HTR-8/SVneo (cell line): Measurements from ENCODE around the gene CD7.
"Not testable (repeated sequence)": the region's sequence is repeated elsewhere in the genome, so short reads cannot be mapped to it uniquely, and the experiment has no call there.

Source experiments
- DNase-seq: peaks from one replicate; pipeline ENCODE4 v3.0.0; 2011; ENCODE audit warnings: low spot score, mixed read lengths; ENCODE audit not compliant: insufficient read length
- FAIRE-seq: peaks from 2 replicates; lab custom pipeline; 2011; peaks lifted over from hg19 to GRCh38; lab: Jason Lieb, UNC

Gene CD7

GRCh38 chr17:82317394-82318168 is at the start of gene CD7:
Gene CD7 (minus strand): TSS chr17:82317608. CDS start chr17:82317495, 113 bp downstream.
- no peak for DNase-seq
- FAIRE-seq = no peak

GRCh38 chr17:82366749-82367148 is 49.3 kb upstream of the CD7 start:
- no peak for FAIRE-seq
- DNase-seq = no peak

GRCh38 chr17:82365606-82366295 is 48.3 kb upstream of the CD7 start:
- FAIRE-seq (no peak), DNase-seq (no peak)

- FAIRE-seq = no peak
- no peak for DNase-seq
Measured at GRCh38 chr17:82361885-82362633, 44.7 kb upstream of the CD7 start.

- FAIRE-seq, DNase-seq: not testable (repeated sequence)
Measured at GRCh38 chr17:82359451-82360074, 42.2 kb upstream of the CD7 start.

GRCh38 chr17:82358465-82359350 is 41.3 kb upstream of the CD7 start, which contains the start of gene TEX19:
Gene TEX19 (plus strand): TSS chr17:82359247. CDS start chr17:82362151, 2,904 bp downstream.
- no peak for FAIRE-seq
- DNase-seq = peak; percentile 44

GRCh38 chr17:82357394-82357793 is 40.0 kb upstream of the CD7 start:
- FAIRE-seq (no peak), DNase-seq (no peak)

- FAIRE-seq = no peak
Measured at GRCh38 chr17:82356845-82357355, 39.5 kb upstream of the CD7 start.

GRCh38 chr17:82355770-82356427 is 38.5 kb upstream of the CD7 start:
- no peak for DNase-seq
- no peak for FAIRE-seq

More at GRCh38 chr17:82356845-82357355, 39.5 kb upstream of the CD7 start:
- no peak for DNase-seq

- DNase-seq (no peak), FAIRE-seq (no peak)
Measured at GRCh38 chr17:82354804-82355308, 37.4 kb upstream of the CD7 start.

GRCh38 chr17:82353484-82353883 is 36.1 kb upstream of the CD7 start:
- DNase-seq = no peak
- no peak for FAIRE-seq

GRCh38 chr17:82351713-82352488 is 34.5 kb upstream of the CD7 start:
- FAIRE-seq (no peak), DNase-seq (peak; percentile 81)

- FAIRE-seq (no peak), DNase-seq (no peak)
Measured at GRCh38 chr17:82351254-82351712, 33.9 kb upstream of the CD7 start.

- no peak for DNase-seq
- no peak for FAIRE-seq
Measured at GRCh38 chr17:82350182-82351030, 33.0 kb upstream of the CD7 start.

- FAIRE-seq = no peak
- no peak for DNase-seq
Measured at GRCh38 chr17:82349287-82349701, 31.9 kb upstream of the CD7 start.

GRCh38 chr17:82348866-82349265 is 31.5 kb upstream of the CD7 start:
- FAIRE-seq (no peak), DNase-seq (no peak)

- FAIRE-seq (no peak), DNase-seq (no peak)
Measured at GRCh38 chr17:82348434-82348833, 31.0 kb upstream of the CD7 start.
